ENCODE data around the gene CDY1B. TPM values are rescaled to one million over a fixed set of nuclear protein-coding genes. Genes with fewer than 3 reads are reported as not detected.
"Not testable (repeated sequence)": the region's sequence is repeated elsewhere in the genome, so short reads cannot be mapped to it uniquely, and the experiment has no call there.

The CDY1B gene, protein sequence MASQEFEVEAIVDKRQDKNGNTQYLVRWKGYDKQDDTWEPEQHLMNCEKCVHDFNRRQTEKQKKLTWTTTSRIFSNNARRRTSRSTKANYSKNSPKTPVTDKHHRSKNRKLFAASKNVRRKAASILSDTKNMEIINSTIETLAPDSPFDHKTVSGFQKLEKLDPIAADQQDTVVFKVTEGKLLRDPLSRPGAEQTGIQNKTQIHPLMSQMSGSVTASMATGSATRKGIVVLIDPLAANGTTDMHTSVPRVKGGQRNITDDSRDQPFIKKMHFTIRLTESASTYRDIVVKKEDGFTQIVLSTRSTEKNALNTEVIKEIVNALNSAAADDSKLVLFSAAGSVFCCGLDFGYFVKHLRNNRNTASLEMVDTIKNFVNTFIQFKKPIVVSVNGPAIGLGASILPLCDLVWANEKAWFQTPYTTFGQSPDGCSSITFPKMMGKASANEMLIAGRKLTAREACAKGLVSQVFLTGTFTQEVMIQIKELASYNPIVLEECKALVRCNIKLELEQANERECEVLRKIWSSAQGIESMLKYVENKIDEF
- not detected for total RNA-seq (2021; ENCODE audit: unreplicated experiment)
- not detected in 2 replicates for polyA plus RNA-seq (2012)
- Bru-seq, nascent RNA: not detected
- BruChase-seq, experiment 1, labeled RNA remaining after a 6-hour chase: not detected
- not detected for BruChase-seq, experiment 2, labeled RNA remaining after a 2-hour chase
- long read RNA-seq: 0 reads

DNA sequence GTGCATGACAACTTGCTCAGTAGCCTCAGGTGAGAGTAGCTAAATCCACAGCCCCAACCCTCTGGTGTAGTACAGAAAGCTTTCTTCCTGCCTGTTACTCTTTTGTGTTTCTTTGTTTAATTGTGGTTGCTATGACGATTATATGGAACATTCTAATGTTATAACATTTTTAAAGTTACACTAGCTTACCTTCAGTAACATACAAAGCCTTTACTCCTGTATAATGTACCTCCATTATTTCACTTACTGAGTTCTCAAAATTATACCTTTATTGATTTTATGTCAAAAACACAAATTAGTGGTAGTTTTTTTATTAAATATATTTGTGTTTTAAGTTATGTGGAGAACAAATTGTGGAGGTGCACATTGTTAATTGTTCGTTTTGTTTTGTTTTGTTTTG, at the start of gene CDY1B:
TSS of gene CDY1B (minus strand) at position 101 of the 400 bp plus-strand sequence. CDS start 331 bp downstream, outside the sequence.
- DNase-seq (ENCODE audit: low read depth, low spot score); H3K9me2 ChIP-seq (ENCODE audit: insufficient read depth); H3K79me2 ChIP-seq (ENCODE audit: insufficient read depth, low read length); ATAC-seq; H3K27ac ChIP-seq (ENCODE audit: low read depth, low read length); BruUV-seq (replicated peaks); H3K27me3 ChIP-seq (ENCODE audit: insufficient read depth, low read length); H4K20me1 ChIP-seq (ENCODE audit: insufficient read depth); POLR2A ChIA-PET; H3K9me3 ChIP-seq (ENCODE audit: control insufficient read depth in 1 of 2, insufficient read depth in 1 of 2, low read depth in 1 of 2, low read length in 2 of 2); H2AFZ ChIP-seq (ENCODE audit: low read depth, low read length, poor library complexity, severe bottlenecking); H3K4me3 ChIP-seq (replicated peaks in 1 of 2; ENCODE audit: low read depth in 1 of 2, low read length in 2 of 2); H3K36me3 ChIP-seq (ENCODE audit: control insufficient read depth in 1 of 2, insufficient read depth in 2 of 2, low read length in 2 of 2); H3K4me2 ChIP-seq (ENCODE audit: low read length); CTCF ChIA-PET; H3K4me1 ChIP-seq (ENCODE audit: control insufficient read depth in 1 of 2, insufficient read depth in 2 of 2, low read length in 2 of 2); intact Hi-C loops (cut with micrococcal nuclease); H3K9ac ChIP-seq (ENCODE audit: low read length); RAD21 ChIA-PET (ENCODE audit: low non-redundant PET in 1 of 2, low total read pairs in 2 of 2, uncharacterized antibody in 2 of 2, unreplicated experiment in 2 of 2): not testable (repeated sequence)

- not testable (repeated sequence) for H3K27me3 ChIP-seq (ENCODE audit: insufficient read depth, low read length)
Measured at GRCh38 chrY:24049525-24049924, 1.7 kb upstream of the CDY1B start.

DNA sequence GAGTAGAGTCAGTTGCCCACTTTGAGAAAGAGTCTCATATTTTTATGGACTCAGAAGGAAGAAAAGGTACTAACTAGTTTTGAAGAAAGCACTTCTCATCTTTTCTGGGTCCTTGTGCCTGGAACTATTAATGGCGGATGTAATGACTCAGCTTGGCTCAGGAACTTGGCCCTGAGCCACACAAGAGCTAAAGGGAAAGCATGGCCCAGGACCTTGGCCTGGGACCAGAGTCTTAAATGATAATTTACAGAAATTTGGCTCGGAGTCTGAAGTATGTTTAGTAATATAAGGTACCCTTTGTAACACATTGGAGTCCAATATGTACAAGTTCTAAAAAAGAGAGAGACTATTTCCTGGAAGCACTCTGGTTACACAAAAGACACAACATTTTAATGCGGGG, 4.6 kb downstream of the CDY1B start:
- H3K36me3 ChIP-seq (ENCODE audit: control insufficient read depth in 1 of 2, insufficient read depth in 2 of 2, low read length in 2 of 2); POLR2A ChIA-PET; H3K9me2 ChIP-seq (ENCODE audit: insufficient read depth); H3K27me3 ChIP-seq (ENCODE audit: insufficient read depth, low read length); H3K4me1 ChIP-seq (ENCODE audit: control insufficient read depth in 1 of 2, insufficient read depth in 2 of 2, low read length in 2 of 2); CTCF ChIA-PET; intact Hi-C loops (cut with micrococcal nuclease); ATAC-seq; H3K4me3 ChIP-seq (replicated peaks in 1 of 2; ENCODE audit: low read depth in 1 of 2, low read length in 2 of 2); H3K9me3 ChIP-seq (ENCODE audit: control insufficient read depth in 1 of 2, insufficient read depth in 1 of 2, low read depth in 1 of 2, low read length in 2 of 2); DNase-seq (ENCODE audit: low read depth, low spot score); H2AFZ ChIP-seq (ENCODE audit: low read depth, low read length, poor library complexity, severe bottlenecking); H4K20me1 ChIP-seq (ENCODE audit: insufficient read depth); H3K9ac ChIP-seq (ENCODE audit: low read length); RAD21 ChIA-PET (ENCODE audit: low non-redundant PET in 1 of 2, low total read pairs in 2 of 2, uncharacterized antibody in 2 of 2, unreplicated experiment in 2 of 2); H3K79me2 ChIP-seq (ENCODE audit: insufficient read depth, low read length); H3K27ac ChIP-seq (ENCODE audit: low read depth, low read length); H3K4me2 ChIP-seq (ENCODE audit: low read length); BruUV-seq (replicated peaks): not testable (repeated sequence)

More at GRCh38 chrY:24049525-24049924, 1.7 kb upstream of the CDY1B start:
- H3K9me3 ChIP-seq (ENCODE audit: control insufficient read depth in 1 of 2, insufficient read depth in 1 of 2, low read depth in 1 of 2, low read length in 2 of 2); H4K20me1 ChIP-seq (ENCODE audit: insufficient read depth); BruUV-seq (replicated peaks); H2AFZ ChIP-seq (ENCODE audit: low read depth, low read length, poor library complexity, severe bottlenecking); RAD21 ChIA-PET (ENCODE audit: low non-redundant PET in 1 of 2, low total read pairs in 2 of 2, uncharacterized antibody in 2 of 2, unreplicated experiment in 2 of 2); H3K9me2 ChIP-seq (ENCODE audit: insufficient read depth); H3K36me3 ChIP-seq (ENCODE audit: control insufficient read depth in 1 of 2, insufficient read depth in 2 of 2, low read length in 2 of 2); H3K27ac ChIP-seq (ENCODE audit: low read depth, low read length); CTCF ChIA-PET; POLR2A ChIA-PET; DNase-seq (ENCODE audit: low read depth, low spot score); H3K4me2 ChIP-seq (ENCODE audit: low read length); H3K4me1 ChIP-seq (ENCODE audit: control insufficient read depth in 1 of 2, insufficient read depth in 2 of 2, low read length in 2 of 2); ATAC-seq; H3K9ac ChIP-seq (ENCODE audit: low read length); intact Hi-C loops (cut with micrococcal nuclease); H3K4me3 ChIP-seq (replicated peaks in 1 of 2; ENCODE audit: low read depth in 1 of 2, low read length in 2 of 2); H3K79me2 ChIP-seq (ENCODE audit: insufficient read depth, low read length): not testable (repeated sequence)

GRCh38 chrY:24039008-24039718, 8.7 kb downstream of the CDY1B start:
- H3K9ac ChIP-seq (ENCODE audit: low read length); H4K20me1 ChIP-seq (ENCODE audit: insufficient read depth); POLR2A ChIA-PET; intact Hi-C loops (cut with micrococcal nuclease); H3K27me3 ChIP-seq (ENCODE audit: insufficient read depth, low read length); CTCF ChIA-PET; DNase-seq (ENCODE audit: low read depth, low spot score); H3K9me3 ChIP-seq (ENCODE audit: control insufficient read depth in 1 of 2, insufficient read depth in 1 of 2, low read depth in 1 of 2, low read length in 2 of 2); H3K27ac ChIP-seq (ENCODE audit: low read depth, low read length); H3K4me3 ChIP-seq (replicated peaks in 1 of 2; ENCODE audit: low read depth in 1 of 2, low read length in 2 of 2); H3K4me1 ChIP-seq (ENCODE audit: control insufficient read depth in 1 of 2, insufficient read depth in 2 of 2, low read length in 2 of 2); H3K79me2 ChIP-seq (ENCODE audit: insufficient read depth, low read length); H2AFZ ChIP-seq (ENCODE audit: low read depth, low read length, poor library complexity, severe bottlenecking); H3K36me3 ChIP-seq (ENCODE audit: control insufficient read depth in 1 of 2, insufficient read depth in 2 of 2, low read length in 2 of 2); RAD21 ChIA-PET (ENCODE audit: low non-redundant PET in 1 of 2, low total read pairs in 2 of 2, uncharacterized antibody in 2 of 2, unreplicated experiment in 2 of 2); BruUV-seq (replicated peaks); ATAC-seq; H3K4me2 ChIP-seq (ENCODE audit: low read length); H3K9me2 ChIP-seq (ENCODE audit: insufficient read depth): not testable (repeated sequence)

Measured in HCT116 (cell line).